GM23248 (cell line): ENCODE results near the gene ELL2.

Experiments
- EZH2 ChIP-seq: fragments of 200-600 bp; sonication (generic); IDR thresholded peaks from 2 replicates; pipeline ENCODE4 v1.6.1; 2018; ENCODE audit warnings: antibody characterized with exemption, mild to moderate bottlenecking; ENCODE audit not compliant: insufficient read depth, poor library complexity, severe bottlenecking
- EZH2phosphoT487 ChIP-seq: fragments of 200-600 bp; sonication (generic); IDR thresholded peaks from 2 replicates; pipeline ENCODE4 v1.6.1; 2018; ENCODE audit warnings: antibody characterized with exemption, moderate library complexity, mild to moderate bottlenecking, low read depth; ENCODE audit not compliant: insufficient read depth

- no peak for TF ChIP-seq EZH2
- TF ChIP-seq EZH2phosphoT487 = no peak
These were observed 111.2 kb downstream of the ELL2 start for GRCh38 chr5:95850391-95850894.
